A549 (cell line): ENCODE data around the gene STYXL2. TPM values are rescaled to one million over a fixed set of nuclear protein-coding genes. Genes with fewer than 3 reads are reported as not detected.

Experiments used
- ATAC-seq, 2 experiments: fragments of 200-7000 bp in 1 of 2; fragments of >200 bp in 1 of 2; cut with Nextera tagmentation in 1 of 2; cut with Tn5 transposase in 1 of 2; 3 replicates each; pipeline versions ENCODE4 v1.8.0 to v1.9.1; 2018 to 2020; ENCODE audit warnings: mild to moderate bottlenecking in 1 of 2, moderate library complexity in 1 of 2
- CTCF ChIA-PET: fragments of 300-600 bp; sonication (Branson Sonifier 250); formaldehyde crosslinking; extraction: SDS; loops from one replicate; lab custom pipeline; 2021; ENCODE audit warnings: antibody characterized with exemption, inconsistent platforms; lab: Yijun Ruan, JAX
- POLR2A ChIA-PET: fragments of 350-600 bp; formaldehyde crosslinking; extraction: SDS; loops from one replicate; lab custom pipeline; 2021; ENCODE audit warnings: antibody characterized with exemption, inconsistent platforms; lab: Yijun Ruan, JAX
- DNase-seq, 2 experiments: peaks; one replicate each; pipeline versions ENCODE4 v3.0.0 to v3.0.0-alpha.2; 2011 to 2016; ENCODE audit warnings: low read depth in 1 of 2, low spot score in 1 of 2
- FAIRE-seq: peaks from 2 replicates; lab custom pipeline; 2011; peaks lifted over from hg19 to GRCh38; lab: Jason Lieb, UNC
- H3K27ac ChIP-seq, 2 experiments: fragments of >200 bp; sonication (Bioruptor Twin); formaldehyde crosslinking; 3 replicates each; pipeline ENCODE4 v1.5.1; 2016 to 2017
- H3K4me1 ChIP-seq: fragments of >200 bp; sonication (Bioruptor Twin); formaldehyde crosslinking; 3 replicates; pipeline ENCODE4 v1.6.1; 2016
- H3K4me2 ChIP-seq: fragments of >200 bp; sonication (Bioruptor Twin); formaldehyde crosslinking; 3 replicates; pipeline ENCODE4 v1.6.1; 2016
- H3K4me3 ChIP-seq: fragments of >200 bp; sonication (Bioruptor Twin); formaldehyde crosslinking; 3 replicates; pipeline ENCODE4 v1.5.1; 2016
- H3K9me3 ChIP-seq: fragments of >200 bp; sonication (Bioruptor Twin); formaldehyde crosslinking; 3 replicates; pipeline ENCODE4 v1.6.1; 2016
- CBX2 ChIP-seq: fragments of 200-600 bp; sonication (generic); IDR thresholded peaks from 2 replicates; pipeline ENCODE4 v1.6.1; 2016; ENCODE audit warnings: low read depth, mild to moderate bottlenecking, borderline replicate concordance
- CEBPB ChIP-seq, 2 experiments: fragments of >200 bp in 1 of 2; sonication (Bioruptor Twin) in 1 of 2; formaldehyde crosslinking in 1 of 2; IDR thresholded peaks; 2 replicates each; pipeline ENCODE4 v1.6.1; 2012 to 2016
- CHD4 ChIP-seq: fragments of 200-600 bp; sonication (generic); IDR thresholded peaks from 2 replicates; pipeline ENCODE4 v1.6.1; 2016; ENCODE audit warnings: antibody characterized with exemption, mild to moderate bottlenecking, borderline replicate concordance
- CTCF ChIP-seq: fragments of >200 bp; sonication (Bioruptor Twin); formaldehyde crosslinking; IDR thresholded peaks from 3 replicates; pipeline ENCODE4 v1.5.1; 2016
- EP300 ChIP-seq, 2 experiments: fragments of >200 bp; sonication (Bioruptor Twin); formaldehyde crosslinking; IDR thresholded peaks; 2 replicates in 1 of 2; 3 replicates in 1 of 2; pipeline ENCODE4 v1.6.1; 2016 to 2017
- FOSB ChIP-seq: fragments of 250-450 bp; sonication (Bioruptor Pico); IDR thresholded peaks from 2 replicates; pipeline ENCODE4 v1.5.0; 2020; ENCODE audit warnings: mild to moderate bottlenecking, moderate library complexity
- FOXS1 ChIP-seq: fragments of 250-450 bp; sonication (Bioruptor Pico); IDR thresholded peaks from 2 replicates; pipeline ENCODE4 v1.5.0; 2020; ENCODE audit warnings: mild to moderate bottlenecking, moderate library complexity
- GATA3 ChIP-seq: IDR thresholded peaks from 2 replicates; pipeline ENCODE4 v1.6.1; 2012; ENCODE audit warnings: borderline replicate concordance
- HDAC2 ChIP-seq: fragments of 200-600 bp; sonication (generic); IDR thresholded peaks from 2 replicates; pipeline ENCODE4 v1.6.1; 2016
- HES2 ChIP-seq: fragments of >200 bp; sonication (Bioruptor Twin); formaldehyde crosslinking; IDR thresholded peaks from 2 replicates; pipeline ENCODE4 v1.6.1; 2016
- HEYL ChIP-seq: fragments of 250-450 bp; sonication (Bioruptor Pico); IDR thresholded peaks from 2 replicates; pipeline ENCODE4 v1.8.0; 2021; ENCODE audit warnings: mild to moderate bottlenecking, moderate library complexity
- HOXA7 ChIP-seq: fragments of 250-450 bp; sonication (Bioruptor Pico); IDR thresholded peaks from 2 replicates; pipeline ENCODE4 v1.5.0; 2020; ENCODE audit warnings: mild to moderate bottlenecking, moderate library complexity
- HOXB5 ChIP-seq: fragments of 250-450 bp; sonication (Bioruptor Pico); IDR thresholded peaks from 2 replicates; pipeline ENCODE4 v1.5.0; 2020; ENCODE audit warnings: mild to moderate bottlenecking, moderate library complexity
- MAFK ChIP-seq: fragments of 450-650 bp; IDR thresholded peaks from 2 replicates; pipeline ENCODE4 v1.6.1; 2014; ENCODE audit not compliant: partially characterized antibody
- MYC ChIP-seq: IDR thresholded peaks from 2 replicates; pipeline ENCODE4 v1.6.1; 2012; ENCODE audit warnings: mild to moderate bottlenecking, inconsistent platforms, low read length, improper control_type of control experiment, borderline replicate concordance
- NFE2L2 ChIP-seq: fragments of 150-350 bp; conservative IDR thresholded peaks from 2 replicates; pipeline ENCODE4 v1.6.1; 2014; ENCODE audit warnings: low read length
- POLR2A ChIP-seq: IDR thresholded peaks from 2 replicates; pipeline ENCODE4 v1.6.1; 2012; ENCODE audit warnings: mild to moderate bottlenecking, low read length
- POLR2AphosphoS2 ChIP-seq: conservative IDR thresholded peaks from 2 replicates; pipeline ENCODE4 v1.6.1; 2012; ENCODE audit warnings: low read length, improper control_type of control experiment, inconsistent platforms
- RAD21 ChIP-seq, 2 experiments: fragments of >200 bp in 1 of 2; sonication (Bioruptor Twin) in 1 of 2; formaldehyde crosslinking in 1 of 2; IDR thresholded peaks in 1 of 2; conservative IDR thresholded peaks in 1 of 2; 2 replicates in 1 of 2; 3 replicates in 1 of 2; pipeline ENCODE4 v1.6.1; 2012 to 2018; ENCODE audit warnings: inconsistent platforms in 1 of 2
- RCOR1 ChIP-seq: fragments of 150-350 bp; IDR thresholded peaks from 2 replicates; pipeline ENCODE4 v1.6.1; 2014; ENCODE audit warnings: antibody characterized with exemption, low read length, low read depth
- SMC3 ChIP-seq: fragments of >200 bp; sonication (Bioruptor Twin); formaldehyde crosslinking; IDR thresholded peaks from 3 replicates; pipeline ENCODE4 v1.6.1; 2018; ENCODE audit warnings: inconsistent platforms
- ZNF302 ChIP-seq: fragments of 250-450 bp; sonication (Bioruptor Pico); IDR thresholded peaks from 2 replicates; pipeline ENCODE4 v1.9.0; 2021; ENCODE audit warnings: inconsistent platforms, mild to moderate bottlenecking, moderate library complexity
- WGBS: methylation state at CpG from one replicate; pipeline ENCODE4 v1.1.6; 2017; ENCODE audit errors: missing lambda C conversion rate; 5-methylcytosine and 5-hydroxymethylcytosine counted together
- polyA plus RNA-seq, 4 experiments: library from polyadenylated mRNA; depleted of rRNA in 3 of 4; stranded (reverse); fragments of >200 nt; fragmentation: RNase III in 1 of 4; extraction: RNeasy Plus Mini Kit Qiagen cat#74134 plus additional on column Dnase treatment in 1 of 4; gene quantifications; 2 replicates in 3 of 4; 3 replicates in 1 of 4; pipeline ENCODE4 v1.2.3, GENCODE V29; 2011 to 2017
- TF ChIP-seq, protein P1 (sequence below): fragments of 450-650 bp; IDR thresholded peaks from 2 replicates; pipeline ENCODE4 v1.6.1; 2014; ENCODE audit warnings: antibody characterized with exemption
- TF ChIP-seq, protein P2 (sequence below): fragments of >200 bp; sonication (Bioruptor Twin); formaldehyde crosslinking; IDR thresholded peaks from 3 replicates; pipeline ENCODE4 v1.6.1; 2016

STYXL2 gene
- polyA plus RNA-seq, 2 of the 4 experiments (the other 2 are of a cell fraction), result not detected

DNA sequence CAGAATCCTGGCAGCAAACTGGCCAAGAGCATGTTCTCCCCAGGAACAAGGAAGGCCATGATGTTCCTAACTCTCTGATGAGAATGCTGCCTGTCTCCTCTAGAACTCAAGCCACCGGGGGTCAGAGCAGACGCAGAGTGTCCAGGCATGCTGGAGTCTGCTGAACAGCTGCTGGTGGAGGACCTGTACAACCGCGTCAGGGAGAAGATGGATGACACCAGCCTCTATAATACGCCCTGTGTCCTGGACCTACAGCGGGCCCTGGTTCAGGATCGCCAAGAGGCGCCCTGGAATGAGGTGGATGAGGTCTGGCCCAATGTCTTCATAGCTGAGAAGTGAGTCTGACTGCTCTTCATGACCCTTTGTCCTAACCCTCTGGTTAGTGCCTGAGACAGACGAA is 23.4 kb downstream of the STYXL2 start:
- no peak for ATAC-seq
- DNase-seq, result no peak
- ChIA-PET POLR2A (no interaction called here), CTCF (interaction anchor here (1.0 to 1.1 kb wide), 2 partner anchors 11 to 58 kb away, joined by 3 to 6 read pairs; no protein-coding TSS in a partner anchor)
- 86% methylated on average over 9 of the region's 9 CpGs for WGBS
- Histone ChIP-seq H3K4me3 (no peak overlapping the region), H3K4me1 (no peaks in the 10 kb centered on the region; the same call in 2 of the 3 replicates), H3K27ac (no peak overlapping the region), H3K9me3 (no peaks in the 10 kb centered on the region), H3K4me2 (no peak overlapping the region)
- FAIRE-seq, result no peak
- no peak for TF ChIP-seq HDAC2
- no peak for TF ChIP-seq CTCF
- TF ChIP-seq, protein P1, sequence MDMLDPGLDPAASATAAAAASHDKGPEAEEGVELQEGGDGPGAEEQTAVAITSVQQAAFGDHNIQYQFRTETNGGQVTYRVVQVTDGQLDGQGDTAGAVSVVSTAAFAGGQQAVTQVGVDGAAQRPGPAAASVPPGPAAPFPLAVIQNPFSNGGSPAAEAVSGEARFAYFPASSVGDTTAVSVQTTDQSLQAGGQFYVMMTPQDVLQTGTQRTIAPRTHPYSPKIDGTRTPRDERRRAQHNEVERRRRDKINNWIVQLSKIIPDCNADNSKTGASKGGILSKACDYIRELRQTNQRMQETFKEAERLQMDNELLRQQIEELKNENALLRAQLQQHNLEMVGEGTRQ, result no peak
- no peak for TF ChIP-seq HES2
- TF ChIP-seq RCOR1, result no peak
- TF ChIP-seq CBX2, result no peak
- no peak for TF ChIP-seq CHD4
- TF ChIP-seq HOXB5 (CRISPR knock-in tag), result no peak

GRCh38 chr1:167118188-167118587 is 24.3 kb downstream of the STYXL2 start:
- H3K9me3 ChIP-seq, result no peaks in the 10 kb centered on the region
- TF ChIP-seq MAFK (peak; percentile 98), NFE2L2 (0 out of 2 replicates have a peak, but pooled peaks have one; percentile 28)
- TF ChIP-seq, protein P2, sequence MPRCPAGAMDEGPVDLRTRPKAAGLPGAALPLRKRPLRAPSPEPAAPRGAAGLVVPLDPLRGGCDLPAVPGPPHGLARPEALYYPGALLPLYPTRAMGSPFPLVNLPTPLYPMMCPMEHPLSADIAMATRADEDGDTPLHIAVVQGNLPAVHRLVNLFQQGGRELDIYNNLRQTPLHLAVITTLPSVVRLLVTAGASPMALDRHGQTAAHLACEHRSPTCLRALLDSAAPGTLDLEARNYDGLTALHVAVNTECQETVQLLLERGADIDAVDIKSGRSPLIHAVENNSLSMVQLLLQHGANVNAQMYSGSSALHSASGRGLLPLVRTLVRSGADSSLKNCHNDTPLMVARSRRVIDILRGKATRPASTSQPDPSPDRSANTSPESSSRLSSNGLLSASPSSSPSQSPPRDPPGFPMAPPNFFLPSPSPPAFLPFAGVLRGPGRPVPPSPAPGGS, result no peak
- TF ChIP-seq, all 56 proteins: peak for 2
- Histone ChIP-seq H3K4me2 (no peak overlapping the region), H3K4me3 (no peak overlapping the region), H3K4me1 (no peaks in the 10 kb centered on the region; the same call in 2 of the 3 replicates), H3K27ac (no peak overlapping the region)
- FAIRE-seq (no peak), ATAC-seq (no peak), DNase-seq (no peak)
- ChIA-PET CTCF (interaction anchor here (1.1 kb wide), 1 partner anchor 59 kb away, joined by 3 read pairs; no protein-coding TSS in a partner anchor), POLR2A (no interaction called here)
- 54% methylated on average over 5 of the region's 5 CpGs for WGBS

GRCh38 chr1:167119696-167120095 is 25.8 kb downstream of the STYXL2 start:
- H3K4me2 ChIP-seq, result no peak overlapping the region
- CTCF ChIA-PET, result interaction anchor here (1.0 kb wide), 1 partner anchor 53 kb away, joined by 3 read pairs; no protein-coding TSS in a partner anchor
- H3K4me1 ChIP-seq, result no peaks in the 10 kb centered on the region; the same call in 2 of the 3 replicates
- ATAC-seq (no peak), FAIRE-seq (no peak), DNase-seq (no peak)
- TF ChIP-seq ZNF302 (CRISPR knock-in tag) (no peak), MYC (no peak), HOXA7 (CRISPR knock-in tag) (no peak)
- TF ChIP-seq, all 56 proteins: peak for 0
- WGBS, result 94% methylated on average over 3 of the region's 3 CpGs
- Histone ChIP-seq H3K27ac (no peak overlapping the region), H3K9me3 (no peaks in the 10 kb centered on the region), H3K4me3 (no peak overlapping the region)
- POLR2A ChIA-PET, result no interaction called here

DNA sequence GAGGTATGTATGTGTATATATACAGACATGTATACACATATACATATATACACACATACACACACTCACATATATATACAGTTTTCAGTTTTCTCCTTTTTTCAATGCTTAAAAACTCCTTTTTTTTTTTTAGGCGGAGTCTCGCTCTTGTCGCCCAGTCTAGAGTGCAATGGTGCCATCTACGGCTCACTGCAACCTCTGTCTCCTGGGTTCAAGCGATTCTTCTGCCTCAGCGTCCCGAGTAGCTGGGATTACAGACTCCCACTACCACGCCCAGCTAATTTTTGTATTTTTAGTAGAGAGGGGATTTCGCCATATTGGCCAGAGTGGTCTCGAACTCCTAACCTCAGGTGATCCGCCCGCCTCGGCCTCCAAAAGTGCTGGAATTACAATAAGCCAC is 27.0 kb downstream of the STYXL2 start:
- H3K4me3 ChIP-seq, result peak overlapping the region; percentile 53
- 25% methylated on average over 13 of the region's 13 CpGs for WGBS
- no peaks in the 10 kb centered on the region for H3K9me3 ChIP-seq
- ATAC-seq (no peak), DNase-seq (no peak), FAIRE-seq (no peak)
- POLR2A ChIA-PET, result no interaction called here
- CTCF ChIA-PET, result no interaction called here
- TF ChIP-seq CTCF (0 out of 3 replicates have a peak, but pooled peaks have one; percentile 14), HEYL (CRISPR knock-in tag) (no peak), POLR2AphosphoS2 (no peak), GATA3 (no peak), CEBPB (IDR thresholded peaks at IDR 0.05) (peak in 1 of 2 experiments; percentile 27; a peak in 2 of 4 replicates), CHD4 (no peak), EP300 (IDR thresholded peaks at IDR 0.05) (no peak), RAD21 (conservative IDR thresholded peaks at IDR 0.05 in 1 of 2, IDR thresholded peaks at IDR 0.05 in 1 of 2) (peak in 1 of 2 experiments; percentile 31; a peak in 2 of 5 replicates), FOXS1 (CRISPR knock-in tag) (no peak), FOSB (CRISPR knock-in tag) (no peak), POLR2A (no peak), SMC3 (no peak)
- no peaks in the 10 kb centered on the region; the same call in 2 of the 3 replicates for H3K4me1 ChIP-seq
- H3K4me2 ChIP-seq, result peak overlapping the region; percentile 88
- peak overlapping the region; percentile 60 to 85 for H3K27ac ChIP-seq
